H1 (cell line): ENCODE results near the gene MUC5B. TPM values are rescaled to one million over a fixed set of nuclear protein-coding genes. Genes with fewer than 3 reads are reported as not detected.

ENCODE experiments used
- ASH2L ChIP-seq: fragments of 200-600, 300-600 bp; sonication (generic); IDR thresholded peaks from one replicate; pipeline ENCODE4 v1.7.1; 2017; ENCODE audit warnings: low read length
- CBX8 ChIP-seq: fragments of 300-800, 300-1000 bp; sonication (generic); IDR thresholded peaks from 2 replicates; pipeline ENCODE4 v1.7.1; 2016; ENCODE audit warnings: low read depth, low read length, borderline replicate concordance
- CREB1 ChIP-seq: IDR thresholded peaks from 2 replicates; pipeline ENCODE4 v1.6.1; 2012; ENCODE audit warnings: inconsistent platforms
- FOSL1 ChIP-seq: IDR thresholded peaks from 2 replicates; pipeline ENCODE4 v1.6.1; 2011; ENCODE audit warnings: mild to moderate bottlenecking, low read depth, low read length, moderate library complexity; ENCODE audit not compliant: insufficient read depth
- HDAC6 ChIP-seq: IDR thresholded peaks from one replicate; pipeline ENCODE4 v1.7.1; 2012; ENCODE audit warnings: low read depth, mild to moderate bottlenecking, inconsistent platforms, low read length, moderate library complexity
- JUN ChIP-seq: IDR thresholded peaks from 2 replicates; pipeline ENCODE4 v1.6.1; 2011; ENCODE audit warnings: low read depth, mild to moderate bottlenecking, improper control_type of control experiment, low read length
- POLR2AphosphoS5 ChIP-seq: IDR thresholded peaks from 2 replicates; pipeline ENCODE4 v1.6.1; 2011; ENCODE audit warnings: low read depth, low read length
- RAD21 ChIP-seq, 2 experiments: IDR thresholded peaks in 1 of 2; conservative IDR thresholded peaks in 1 of 2; 2 replicates each; pipeline ENCODE4 v1.6.1; 2011; ENCODE audit warnings: low read depth in 2 of 2, low read length in 2 of 2, improper control_type of control experiment in 1 of 2, inconsistent platforms in 1 of 2, mild to moderate bottlenecking in 1 of 2, moderate library complexity in 1 of 2
- SIX5 ChIP-seq: IDR thresholded peaks from 2 replicates; pipeline ENCODE4 v1.6.1; 2011; ENCODE audit warnings: mild to moderate bottlenecking, low read depth, low read length
- YY1 ChIP-seq: IDR thresholded peaks from 2 replicates; pipeline ENCODE4 v1.6.1; 2011; ENCODE audit warnings: low read depth, mild to moderate bottlenecking, low read length
- polyA plus RNA-seq, 7 experiments: library from polyadenylated mRNA; depleted of rRNA in 3 of 7; stranded (reverse) in 5 of 7; unstranded in 2 of 7; fragments of >200 nt in 5 of 7; fragments of 200-250 nt in 2 of 7; gene quantifications; 1 replicate in 5 of 7; 2 replicates in 1 of 7; 4 replicates in 1 of 7; pipeline versions ENCODE4 v1.2.1 to v1.2.3, GENCODE V29; 2011 to 2013; ENCODE audit warnings: missing spikeins in 2 of 7, mixed read lengths in 2 of 7
- total RNA-seq: library from RNA; stranded (reverse); fragmentation: NEBNext Ultra II Directional; extraction: Animal tissue kit (Norgen Biotek cat#: 25700); gene quantifications from 2 replicates; pipeline ENCODE4 v1.2.1, GENCODE V29; 2021

Gene MUC5B
- total and polyA plus RNA-seq, 2 of the 8 experiments (the other 6 are each of a cell fraction or from before 2014, with no cell fraction given) = 0.02 to 0.03 TPM

DNA sequence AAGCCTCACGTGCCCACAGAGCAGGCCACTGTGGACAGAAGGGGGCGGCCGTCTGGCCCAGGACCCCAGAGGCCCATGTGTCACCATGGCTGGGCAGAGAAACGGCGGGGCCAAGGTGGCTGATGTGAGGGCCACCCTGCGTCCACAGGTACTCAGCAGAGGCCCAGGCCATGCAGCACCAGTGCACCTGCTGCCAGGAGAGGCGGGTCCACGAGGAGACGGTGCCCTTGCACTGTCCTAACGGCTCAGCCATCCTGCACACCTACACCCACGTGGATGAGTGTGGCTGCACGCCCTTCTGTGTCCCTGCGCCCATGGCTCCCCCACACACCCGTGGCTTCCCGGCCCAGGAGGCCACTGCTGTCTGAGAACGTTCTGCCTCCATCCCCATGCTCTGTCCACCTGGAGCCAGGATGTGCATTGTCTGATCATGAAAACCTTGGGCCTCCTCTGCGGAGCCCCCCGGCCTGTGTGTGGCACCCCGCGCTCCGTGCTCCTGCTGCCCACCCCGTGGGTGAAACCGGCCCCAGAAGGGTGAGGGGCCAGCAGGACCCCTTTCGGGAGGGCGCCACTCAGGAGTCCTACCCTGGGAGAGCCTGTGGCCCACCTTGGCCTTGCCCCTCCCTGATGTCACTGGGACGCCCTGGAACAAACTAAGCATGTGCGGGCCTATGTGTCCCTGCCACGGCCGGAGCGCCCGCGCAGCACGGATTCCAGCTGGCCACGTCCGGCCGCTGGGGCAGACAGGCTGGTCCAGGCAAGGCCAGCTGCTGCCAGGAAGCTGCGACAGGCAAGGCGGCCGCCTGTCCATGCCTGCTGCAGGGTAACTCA, 38.6 kb downstream of the MUC5B start (continued):
- TF ChIP-seq POLR2AphosphoS5 = no peak
- no peak for TF ChIP-seq ASH2L
- no peak for TF ChIP-seq CREB1
- no peak for TF ChIP-seq SIX5
- no peak for TF ChIP-seq FOSL1
- no peak for TF ChIP-seq CBX8
- no peak for TF ChIP-seq JUN
- TF ChIP-seq RAD21 (IDR thresholded peaks at IDR 0.05 in 1 of 2, conservative IDR thresholded peaks at IDR 0.05 in 1 of 2; ENCODE audit: low read depth in 2 of 2, low read length in 2 of 2) = no peak
- no peak for TF ChIP-seq YY1
- no peak for TF ChIP-seq HDAC6
